OCI-M2 (cell line): ENCODE data around the gene DCAF6.

ENCODE experiments used
- DNase-seq: peaks from one replicate; lab custom pipeline; 2025; ENCODE audit not compliant: unreplicated experiment; lab: John Stamatoyannopoulos, UW

The DCAF6 gene

GRCh38 chr1:168083456-168084325 is 147.2 kb downstream of the DCAF6 start:
- no peak for DNase-seq

GRCh38 chr1:168084396-168085231 is 148.1 kb downstream of the DCAF6 start:
- no peak for DNase-seq

- DNase-seq = no peak
Observed at GRCh38 chr1:168085401-168085872, 149.0 kb downstream of the DCAF6 start.

GRCh38 chr1:168086438-168086837 is 150.0 kb downstream of the DCAF6 start:
- no peak for DNase-seq

GRCh38 chr1:168087696-168088095 is 151.2 kb downstream of the DCAF6 start:
- no peak for DNase-seq

- no peak for DNase-seq
Observed at GRCh38 chr1:168088511-168089325, 152.2 kb downstream of the DCAF6 start.

GRCh38 chr1:168089326-168089978 is 153.0 kb downstream of the DCAF6 start:
- no peak for DNase-seq

- DNase-seq = no peak
Observed at GRCh38 chr1:168089979-168090337, 153.5 kb downstream of the DCAF6 start.

- DNase-seq = no peak
Observed at GRCh38 chr1:168090395-168090794, 153.9 kb downstream of the DCAF6 start.

- DNase-seq = no peak
Observed at GRCh38 chr1:168091063-168091462, 154.6 kb downstream of the DCAF6 start.

GRCh38 chr1:168091720-168092550 is 155.5 kb downstream of the DCAF6 start:
- no peak for DNase-seq

GRCh38 chr1:168092566-168093355 is 156.3 kb downstream of the DCAF6 start:
- DNase-seq = no peak

GRCh38 chr1:168093616-168094015 is 157.1 kb downstream of the DCAF6 start:
- DNase-seq = no peak

- DNase-seq = no peak
Observed at GRCh38 chr1:168095476-168095875, 159.0 kb downstream of the DCAF6 start.

GRCh38 chr1:168096296-168097165 is 160.0 kb downstream of the DCAF6 start:
- no peak for DNase-seq

GRCh38 chr1:168097921-168098528 is 161.5 kb downstream of the DCAF6 start:
- no peak for DNase-seq

GRCh38 chr1:168098534-168099320 is 162.2 kb downstream of the DCAF6 start:
- no peak for DNase-seq
